Fibroblast of villous mesenchyme (primary cell): ENCODE data around the gene MAP1A. TPM values are rescaled to one million over a fixed set of nuclear protein-coding genes. Genes with fewer than 3 reads are reported as not detected.
A peak's percentile ranks its signal among the peaks of the same experiment; 100 is the strongest.

Experiments
- DNase-seq: peaks from one replicate; pipeline ENCODE4 v3.0.0-alpha.2; 2010; ENCODE audit warnings: low read depth
- H3K4me3 ChIP-seq: 2 replicates; pipeline ENCODE4 v1.5.1; 2011; ENCODE audit warnings: low read depth, mild to moderate bottlenecking, low read length
- CTCF ChIP-seq: IDR thresholded peaks from 2 replicates; pipeline ENCODE4 v1.5.1; 2012; ENCODE audit warnings: low read depth, mild to moderate bottlenecking, low read length; ENCODE audit not compliant: insufficient read depth
- total RNA-seq: library from RNA; depleted of rRNA; stranded (reverse); fragments of >200 nt; gene quantifications from 2 replicates; pipeline ENCODE4 v1.2.3, GENCODE V29; 2012

The MAP1A gene
- total RNA-seq, 1 donor = 60.9 TPM

GRCh38 chr15:43487271-43487895 lies 30.0 kb upstream of the MAP1A start:
- TF ChIP-seq CTCF = no peak
- no peak for DNase-seq
- H3K4me3 ChIP-seq = no peak overlapping the region

GRCh38 chr15:43488790-43489189 lies 28.6 kb upstream of the MAP1A start:
- DNase-seq = no peak
- TF ChIP-seq CTCF = no peak
- no peak overlapping the region for H3K4me3 ChIP-seq

GRCh38 chr15:43489191-43489590 lies 28.2 kb upstream of the MAP1A start:
- DNase-seq = no peak
- H3K4me3 ChIP-seq = no peak overlapping the region
- TF ChIP-seq CTCF = no peak

- no peak for TF ChIP-seq CTCF
- peak overlapping the region; percentile 97 for H3K4me3 ChIP-seq
- DNase-seq = peak; percentile 21
Measured at GRCh38 chr15:43492266-43492665, 25.1 kb upstream of the MAP1A start.

- H3K4me3 ChIP-seq = peak within 1 kb of the TSS; percentile 97
- peak; percentile 96 for DNase-seq
- no peak for TF ChIP-seq CTCF
Measured at GRCh38 chr15:43492673-43493601, 24.5 kb upstream of the MAP1A start, which contains the start of gene TP53BP1. Gene TP53BP1, minus strand, starts transcription at chr15:43493156. Its CDS starts 113 bp downstream, at chr15:43493043.

- DNase-seq = no peak
- no peak for TF ChIP-seq CTCF
- peak overlapping the region; percentile 97 for H3K4me3 ChIP-seq
Measured at GRCh38 chr15:43493703-43494472, 23.5 kb upstream of the MAP1A start.
